ENCODE measurements around the gene FOXP1.
A peak's percentile ranks its signal among the peaks of the same experiment; 100 is the strongest.
"Not testable (repeated sequence)": the region's sequence is repeated elsewhere in the genome, so short reads cannot be mapped to it uniquely, and the experiment has no call there.

The FOXP1 gene

GRCh38 chr3:71446734-71447133 lies 136.8 kb downstream of the FOXP1 start:
- no peak for DNase-seq

DNA sequence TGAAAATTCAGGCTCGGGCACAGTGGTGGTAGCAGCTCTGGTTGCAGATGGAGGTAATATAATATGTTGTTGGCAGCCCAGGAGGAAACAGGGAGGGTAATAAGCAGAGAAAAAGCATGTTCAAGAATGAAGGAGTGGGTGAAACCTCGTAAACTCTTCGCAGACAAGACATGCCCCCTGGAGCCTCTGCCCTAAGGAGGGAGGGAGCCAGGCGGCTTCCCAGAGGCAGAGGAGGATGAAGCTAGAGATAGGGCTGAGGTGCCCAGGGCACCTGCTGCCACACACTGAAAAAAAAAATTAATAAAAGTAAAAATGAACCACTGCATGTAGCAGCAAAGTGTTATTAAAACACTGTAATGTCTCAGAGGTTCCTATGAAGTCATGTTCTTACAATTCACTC lies 137.3 kb downstream of the FOXP1 start:
- no peak for DNase-seq

- DNase-seq, result no peak
Observed at GRCh38 chr3:71444861-71445259, 138.7 kb downstream of the FOXP1 start.

DNA sequence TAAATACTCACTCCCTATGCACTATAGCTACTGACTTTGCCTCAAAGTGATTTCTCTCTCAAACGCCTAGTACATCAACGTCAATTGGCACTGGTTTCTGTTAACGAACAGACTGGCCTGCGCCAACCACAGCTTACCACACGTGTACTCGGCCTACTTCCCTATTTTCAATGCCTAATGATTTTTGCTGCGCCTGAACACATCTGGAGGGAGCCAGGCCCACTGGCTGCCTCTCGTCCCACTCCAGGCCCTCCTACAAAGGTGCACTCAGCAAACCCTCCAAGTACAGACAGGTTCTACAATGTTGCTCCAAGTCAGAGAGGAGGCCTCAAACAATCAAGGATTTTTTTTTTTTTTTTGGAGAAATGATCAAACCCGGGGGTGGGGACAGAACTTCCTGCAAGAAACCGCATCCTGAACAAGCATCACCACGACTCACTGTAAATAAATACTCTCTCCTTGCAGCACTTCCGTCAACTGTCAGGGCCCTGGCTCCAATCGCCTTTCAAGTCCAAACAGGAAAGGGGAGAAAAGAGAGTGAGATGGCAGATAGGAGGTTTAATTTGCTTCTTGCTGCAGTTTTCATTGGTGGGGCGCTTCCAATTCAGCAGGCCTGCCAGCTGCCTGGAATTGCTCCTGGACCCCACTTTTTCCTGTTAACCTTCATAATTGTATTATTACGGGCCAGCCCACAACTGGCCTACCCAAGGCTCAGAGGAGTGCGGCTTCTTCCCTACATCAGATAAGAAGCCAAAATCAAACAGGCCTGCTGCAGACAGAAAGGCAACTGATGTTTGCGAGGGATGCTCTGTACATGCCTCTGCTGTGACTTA lies 139.3 kb downstream of the FOXP1 start:
- DNase-seq, result peak; percentile 20 to 21

- no peak for DNase-seq
Observed at GRCh38 chr3:71443332-71443731, 140.2 kb downstream of the FOXP1 start.

GRCh38 chr3:71442652-71443042 lies 140.9 kb downstream of the FOXP1 start:
- no peak for DNase-seq

DNA sequence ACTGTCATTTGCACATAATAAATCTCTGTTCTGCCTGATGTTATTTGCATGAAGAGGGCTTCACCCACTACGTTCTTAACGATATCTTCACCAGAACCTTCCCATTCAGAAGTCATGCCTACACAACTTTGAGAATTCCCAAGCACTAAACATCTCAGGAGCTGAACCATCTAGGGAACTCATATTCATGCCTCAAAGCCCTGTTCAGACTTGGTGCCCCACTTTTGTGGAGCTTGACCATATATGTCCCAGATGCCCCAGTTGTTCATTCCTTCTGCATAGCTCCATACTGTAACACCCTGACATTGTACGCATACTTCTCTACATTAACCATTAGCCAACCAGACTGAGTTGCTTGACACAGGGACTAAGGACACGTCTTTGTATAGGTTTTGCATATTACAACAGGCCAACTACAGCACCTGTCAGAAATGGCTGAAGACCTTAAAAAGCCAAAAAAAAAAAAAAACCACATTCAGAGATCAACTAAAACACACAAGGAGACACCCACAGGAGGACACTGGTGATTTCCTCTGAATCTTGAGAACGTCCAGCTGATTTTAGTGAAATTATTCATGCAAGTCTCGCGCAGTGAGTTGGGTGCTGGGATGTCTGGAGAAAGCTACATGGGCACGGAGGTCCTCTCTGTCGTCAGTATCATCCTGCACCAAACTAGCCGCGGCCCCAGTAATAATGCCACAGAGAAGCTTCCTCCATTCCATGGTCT lies 141.4 kb downstream of the FOXP1 start:
- DNase-seq, result no peak

GRCh38 chr3:71441217-71441924 lies 142.2 kb downstream of the FOXP1 start:
- peak in 1 of 2 donors; percentile 15 for DNase-seq

GRCh38 chr3:71438904-71439303 lies 144.6 kb downstream of the FOXP1 start:
- DNase-seq, result no peak

- DNase-seq, result no peak
Observed at GRCh38 chr3:71438071-71438685, 145.3 kb downstream of the FOXP1 start.

GRCh38 chr3:71436337-71436736 lies 147.2 kb downstream of the FOXP1 start:
- DNase-seq, result no peak

DNA sequence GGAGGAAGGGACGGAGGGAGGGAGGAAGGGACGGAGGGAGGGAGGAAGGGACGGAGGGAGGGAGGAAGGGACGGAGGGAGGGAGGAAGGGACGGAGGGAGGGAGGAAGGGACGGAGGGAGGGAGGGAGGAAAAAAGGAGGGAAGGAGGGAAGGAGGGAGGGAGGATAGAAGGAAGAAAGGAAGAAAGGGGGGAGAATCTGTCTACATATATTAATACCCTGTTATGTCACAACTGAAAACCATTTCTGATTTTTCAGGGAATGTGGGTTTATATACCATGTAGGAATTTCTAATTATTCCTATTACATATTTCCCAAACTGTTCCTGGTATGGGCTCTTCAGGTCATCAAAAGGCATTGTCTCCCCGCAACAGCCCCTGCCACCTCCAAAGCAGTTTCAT lies 147.7 kb downstream of the FOXP1 start:
- not testable (repeated sequence) for DNase-seq

DNA sequence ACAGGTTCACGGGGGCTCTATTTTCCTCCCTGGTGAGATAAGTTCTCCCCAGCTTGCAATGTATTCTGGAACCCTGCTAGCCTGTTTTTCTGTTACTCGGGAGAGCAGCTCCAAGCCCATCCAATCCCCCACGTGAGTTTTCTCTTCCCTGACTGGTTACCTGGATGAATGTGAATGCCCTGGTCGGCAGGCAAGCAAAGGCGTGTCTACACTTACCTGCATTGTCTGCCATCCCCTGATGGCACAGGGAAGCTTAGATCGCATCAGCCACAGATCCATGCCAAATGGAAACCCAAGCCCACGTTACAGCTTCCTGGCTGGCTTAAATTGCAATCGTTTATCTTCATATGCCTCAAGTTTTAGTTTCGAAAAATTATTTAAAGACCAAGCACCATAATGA lies 149.9 kb downstream of the FOXP1 start:
- DNase-seq, result no peak

GRCh38 chr3:71432044-71432975 lies 151.2 kb downstream of the FOXP1 start:
- no peak for DNase-seq

GRCh38 chr3:71430941-71431552 lies 152.5 kb downstream of the FOXP1 start:
- DNase-seq, result no peak

- DNase-seq, result no peak
Observed at GRCh38 chr3:71429597-71429988, 153.9 kb downstream of the FOXP1 start.

GRCh38 chr3:71428841-71429596 lies 154.5 kb downstream of the FOXP1 start:
- no peak for DNase-seq

DNA sequence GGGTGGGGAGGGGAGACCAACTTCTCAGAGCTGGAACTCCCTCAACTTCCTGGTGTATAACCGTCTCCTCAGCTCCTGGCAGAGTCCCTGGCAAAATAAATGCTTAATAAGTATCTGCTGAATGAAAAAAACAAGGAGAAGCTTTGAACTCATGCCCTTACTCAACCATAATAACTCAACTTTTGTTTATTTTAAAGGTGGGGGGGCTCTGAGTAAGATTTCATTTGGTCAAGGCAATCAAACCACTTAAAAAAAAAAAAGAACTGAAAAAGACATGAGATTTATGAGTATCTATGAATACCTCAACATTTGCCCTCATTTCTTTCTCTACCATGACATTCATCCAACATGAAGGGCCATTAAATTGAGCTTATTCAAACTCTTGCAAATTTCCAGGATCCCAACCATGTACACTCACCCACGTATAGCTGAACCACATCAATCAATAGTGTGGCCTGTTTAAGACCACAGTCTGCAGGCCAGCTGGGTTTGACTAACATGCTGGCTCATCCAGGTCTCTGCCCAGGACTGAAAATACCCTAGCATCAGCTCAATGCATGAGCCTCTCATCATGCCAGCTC lies 157.9 kb downstream of the FOXP1 start:
- no peak for DNase-seq

DNA sequence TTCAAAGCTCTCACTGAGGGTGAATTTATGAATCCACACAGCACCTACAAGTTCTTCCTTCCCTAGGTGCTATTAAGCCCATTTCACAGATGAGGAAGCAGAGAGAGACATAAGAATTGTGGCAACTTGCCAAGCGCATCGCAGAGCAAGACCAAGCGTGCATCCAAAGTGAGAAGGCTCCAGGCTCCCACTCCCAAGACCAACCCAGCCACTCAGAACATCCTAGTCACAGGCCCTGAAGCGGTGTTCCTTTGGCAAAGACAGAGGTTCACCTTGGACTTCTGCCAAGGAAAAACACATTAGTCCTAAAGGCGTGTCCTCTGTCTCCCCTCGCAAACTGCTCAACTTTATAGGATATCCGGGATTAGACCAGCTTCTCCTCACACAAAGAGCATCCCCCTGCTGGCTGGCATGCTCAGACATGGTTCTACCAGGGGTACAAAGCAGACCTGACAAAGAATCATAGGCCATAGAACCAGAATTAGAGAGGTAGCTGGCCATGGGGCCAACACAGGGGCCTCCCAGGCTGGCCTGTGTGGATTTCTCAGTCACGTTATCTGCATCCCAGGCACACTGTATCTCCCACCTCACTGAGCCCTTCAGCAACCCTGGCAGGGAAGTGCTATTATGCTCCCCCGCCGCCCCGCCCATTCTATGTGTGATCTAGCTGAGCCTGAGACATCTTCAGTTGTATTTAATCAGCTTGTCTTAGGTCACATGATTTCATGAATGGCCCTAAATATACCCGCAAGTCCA lies 160.2 kb downstream of the FOXP1 start:
- no peak for DNase-seq
